ENCODE data around the gene BHLHE23. TPM values are rescaled to one million over a fixed set of nuclear protein-coding genes. Genes with fewer than 3 reads are reported as not detected.
"Not testable (repeated sequence)": the region's sequence is repeated elsewhere in the genome, so short reads cannot be mapped to it uniquely, and the experiment has no call there.

BHLHE23 gene
- total RNA-seq, 1 donor from 2014 or later = not detected

- no peak for DNase-seq (ENCODE audit: low read depth, low spot score)
- Mint-ChIP-seq H3K27me3 (ENCODE audit: low read depth) (peaks cover 19% of the 10 kb centered on the region), H3K9me3 (peaks cover 3% of the 10 kb centered on the region), H3K36me3 (ENCODE audit: low read depth) (no peaks in the 10 kb centered on the region), H3K27ac (ENCODE audit: unreplicated experiment) (no peak overlapping the region), H3K4me3 (no peak overlapping the region), H3K4me1 (peaks cover 8% of the 10 kb centered on the region)
- TF ChIP-seq, protein P1, sequence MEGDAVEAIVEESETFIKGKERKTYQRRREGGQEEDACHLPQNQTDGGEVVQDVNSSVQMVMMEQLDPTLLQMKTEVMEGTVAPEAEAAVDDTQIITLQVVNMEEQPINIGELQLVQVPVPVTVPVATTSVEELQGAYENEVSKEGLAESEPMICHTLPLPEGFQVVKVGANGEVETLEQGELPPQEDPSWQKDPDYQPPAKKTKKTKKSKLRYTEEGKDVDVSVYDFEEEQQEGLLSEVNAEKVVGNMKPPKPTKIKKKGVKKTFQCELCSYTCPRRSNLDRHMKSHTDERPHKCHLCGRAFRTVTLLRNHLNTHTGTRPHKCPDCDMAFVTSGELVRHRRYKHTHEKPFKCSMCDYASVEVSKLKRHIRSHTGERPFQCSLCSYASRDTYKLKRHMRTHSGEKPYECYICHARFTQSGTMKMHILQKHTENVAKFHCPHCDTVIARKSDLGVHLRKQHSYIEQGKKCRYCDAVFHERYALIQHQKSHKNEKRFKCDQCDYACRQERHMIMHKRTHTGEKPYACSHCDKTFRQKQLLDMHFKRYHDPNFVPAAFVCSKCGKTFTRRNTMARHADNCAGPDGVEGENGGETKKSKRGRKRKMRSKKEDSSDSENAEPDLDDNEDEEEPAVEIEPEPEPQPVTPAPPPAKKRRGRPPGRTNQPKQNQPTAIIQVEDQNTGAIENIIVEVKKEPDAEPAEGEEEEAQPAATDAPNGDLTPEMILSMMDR (conservative IDR thresholded peaks at IDR 0.05) = no peak
These were observed 35.8 kb upstream of the BHLHE23 start for GRCh38 chr20:63042448-63043071.

DNA sequence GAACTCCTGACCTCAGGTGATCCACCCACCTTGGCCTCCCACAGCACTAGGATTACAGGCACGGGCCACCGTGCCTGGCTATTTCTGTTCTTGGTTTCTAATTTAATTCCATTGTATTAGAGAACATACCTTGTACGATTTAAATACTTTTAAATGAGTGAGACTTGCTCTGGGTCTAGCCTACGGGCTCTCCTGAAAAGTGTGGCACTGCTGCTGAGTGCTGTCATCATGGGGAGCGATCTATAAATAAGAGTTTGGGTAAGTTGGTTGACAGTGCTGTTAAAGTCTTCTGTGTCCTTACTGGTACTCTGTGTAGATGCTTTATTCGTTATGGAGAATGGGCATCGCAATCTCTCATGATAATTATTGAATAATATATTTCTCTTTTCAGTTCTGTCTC, 35.0 kb upstream of the BHLHE23 start:
- no peak overlapping the region for H3K27ac Mint-ChIP-seq (ENCODE audit: unreplicated experiment)
- H3K4me3 Mint-ChIP-seq = no peak overlapping the region
- no peak for DNase-seq (ENCODE audit: low read depth, low spot score)
- H3K36me3 Mint-ChIP-seq (ENCODE audit: low read depth) = no peaks in the 10 kb centered on the region
- H3K9me3 Mint-ChIP-seq = peaks cover 3% of the 10 kb centered on the region
- H3K4me1 Mint-ChIP-seq = peaks cover 13% of the 10 kb centered on the region
- H3K27me3 Mint-ChIP-seq (ENCODE audit: low read depth) = peaks cover 20% of the 10 kb centered on the region
- TF ChIP-seq, protein P1 (conservative IDR thresholded peaks at IDR 0.05) = no peak

DNA sequence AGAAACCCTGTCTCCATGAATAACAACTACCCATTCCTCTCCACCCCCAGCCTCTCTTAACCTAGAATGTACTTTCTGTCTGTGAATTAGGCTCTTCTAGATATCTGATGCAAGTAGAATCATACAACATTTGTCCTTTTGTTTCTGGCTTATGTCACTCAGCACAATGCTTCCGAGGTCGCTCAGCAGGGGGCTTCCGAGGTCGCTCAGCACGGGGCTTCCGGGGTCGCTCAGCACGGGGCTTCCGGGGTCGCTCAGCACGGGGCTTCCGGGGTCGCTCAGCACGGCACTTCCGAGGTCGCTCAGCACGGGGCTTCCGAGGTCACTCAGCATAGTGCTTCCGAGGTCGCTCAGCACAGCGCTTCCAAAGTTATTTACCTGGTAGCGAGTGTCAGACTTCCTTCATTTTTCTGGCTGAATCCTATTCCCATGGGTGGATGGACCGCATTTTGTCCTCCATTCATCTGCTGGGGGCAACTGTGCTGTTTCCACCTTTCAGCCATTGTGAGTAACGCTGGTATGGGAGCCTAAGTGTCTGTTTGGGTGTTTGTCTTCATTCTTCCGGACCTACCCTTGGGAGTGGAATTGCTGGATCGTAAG, 31.0 kb upstream of the BHLHE23 start:
- H3K4me1 Mint-ChIP-seq = peaks cover 35% of the 10 kb centered on the region
- TF ChIP-seq, protein P1 (conservative IDR thresholded peaks at IDR 0.05) = no peak
- H3K27ac Mint-ChIP-seq (ENCODE audit: unreplicated experiment) = peak overlapping the region; percentile 15
- DNase-seq (ENCODE audit: low read depth, low spot score) = no peak
- peaks cover 25% of the 10 kb centered on the region for H3K27me3 Mint-ChIP-seq (ENCODE audit: low read depth)
- no peaks in the 10 kb centered on the region for H3K36me3 Mint-ChIP-seq (ENCODE audit: low read depth)
- no peak overlapping the region for H3K4me3 Mint-ChIP-seq
- H3K9me3 Mint-ChIP-seq = peaks cover 3% of the 10 kb centered on the region

GRCh38 chr20:63036291-63036690, 29.5 kb upstream of the BHLHE23 start:
- DNase-seq (ENCODE audit: low read depth, low spot score) = no peak
- H3K36me3 Mint-ChIP-seq (ENCODE audit: low read depth) = no peaks in the 10 kb centered on the region
- peaks cover 43% of the 10 kb centered on the region for H3K4me1 Mint-ChIP-seq
- TF ChIP-seq, protein P1 (conservative IDR thresholded peaks at IDR 0.05) = no peak
- peaks cover 3% of the 10 kb centered on the region for H3K9me3 Mint-ChIP-seq
- H3K27ac Mint-ChIP-seq (ENCODE audit: unreplicated experiment) = no peak overlapping the region
- peaks cover 28% of the 10 kb centered on the region for H3K27me3 Mint-ChIP-seq (ENCODE audit: low read depth)
- H3K4me3 Mint-ChIP-seq = no peak overlapping the region

DNA sequence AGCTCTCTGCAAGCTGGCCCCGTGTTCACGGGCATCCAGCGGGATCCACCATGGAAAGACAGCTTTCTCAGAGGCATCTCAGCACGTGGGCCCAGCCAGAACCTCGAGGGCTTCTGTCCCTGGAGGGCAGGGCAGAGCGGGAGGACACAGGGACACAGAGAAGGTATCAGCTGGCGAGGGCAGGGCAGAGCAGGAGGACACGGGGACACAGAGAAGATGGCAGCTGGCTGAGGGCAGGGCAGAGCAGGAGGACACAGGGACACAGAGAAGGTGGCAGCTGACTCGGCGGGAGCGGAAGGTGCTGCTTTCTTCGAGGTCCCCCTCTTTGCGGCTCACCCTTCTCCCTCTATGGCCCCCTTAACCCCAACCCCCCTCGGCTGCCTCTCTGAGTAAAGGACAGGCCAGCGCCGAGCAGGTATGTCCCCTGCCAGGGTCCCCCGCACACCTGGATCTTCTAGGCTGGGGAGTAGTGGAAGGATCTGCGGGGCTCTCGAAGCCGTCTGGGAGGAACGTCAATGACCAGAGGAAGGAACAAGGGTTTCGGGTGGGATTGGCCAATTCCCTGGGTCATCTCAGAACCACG, 28.9 kb upstream of the BHLHE23 start:
- TF ChIP-seq, protein P1 (conservative IDR thresholded peaks at IDR 0.05) = no peak
- H3K36me3 Mint-ChIP-seq (ENCODE audit: low read depth) = no peaks in the 10 kb centered on the region
- no peak overlapping the region for H3K4me3 Mint-ChIP-seq
- peaks cover 43% of the 10 kb centered on the region for H3K4me1 Mint-ChIP-seq
- H3K27me3 Mint-ChIP-seq (ENCODE audit: low read depth) = peaks cover 23% of the 10 kb centered on the region
- no peak for DNase-seq (ENCODE audit: low read depth, low spot score)
- H3K27ac Mint-ChIP-seq (ENCODE audit: unreplicated experiment) = no peak overlapping the region
- H3K9me3 Mint-ChIP-seq = peaks cover 3% of the 10 kb centered on the region

DNA sequence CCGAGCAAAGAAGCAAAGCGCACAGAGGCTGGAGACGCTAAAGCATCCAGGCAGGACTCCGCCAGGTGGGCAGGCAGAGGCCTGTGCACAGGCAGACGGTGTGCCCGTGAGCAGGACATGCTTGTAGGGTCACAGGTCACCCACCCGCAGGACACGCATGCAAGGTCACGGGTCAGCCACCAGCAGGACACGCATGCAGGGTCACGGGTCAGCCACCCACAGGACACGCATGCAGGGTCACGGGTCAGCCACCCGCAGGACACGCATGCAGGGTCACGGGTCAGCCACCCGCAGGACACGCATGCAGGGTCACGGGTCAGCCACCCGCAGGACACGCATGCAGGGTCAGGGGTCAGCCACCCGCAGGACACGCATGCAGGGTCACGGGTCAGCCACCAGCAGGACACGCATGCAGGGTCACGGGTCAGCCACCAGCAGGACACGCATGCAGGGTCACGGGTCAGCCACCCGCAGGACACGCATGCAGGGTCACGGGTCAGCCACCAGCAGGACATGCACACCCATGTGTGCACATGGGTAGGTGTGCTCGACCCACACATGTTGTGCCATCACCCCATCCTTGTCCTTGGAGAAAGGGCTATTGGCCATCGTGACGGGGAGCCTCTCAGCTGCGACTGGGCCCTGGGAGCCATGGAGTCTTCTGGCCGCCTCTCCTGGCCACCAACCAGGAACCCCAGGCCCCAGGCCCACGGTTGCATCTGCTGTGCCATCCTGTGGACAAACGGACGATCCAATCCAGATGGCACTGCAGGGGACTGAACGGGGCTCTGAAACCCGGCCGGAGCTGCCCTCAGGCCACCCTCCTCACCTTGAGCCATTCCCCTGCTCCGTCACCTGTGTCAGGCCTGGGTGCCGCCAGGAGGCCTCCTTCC, 28.2 kb upstream of the BHLHE23 start:
- peaks cover 16% of the 10 kb centered on the region for H3K27me3 Mint-ChIP-seq (ENCODE audit: low read depth)

More for the DNA sequence above, 28.2 kb upstream of the BHLHE23 start:
- H3K36me3 Mint-ChIP-seq (ENCODE audit: low read depth); H3K4me3 Mint-ChIP-seq; H3K9me3 Mint-ChIP-seq; DNase-seq (ENCODE audit: low read depth, low spot score): not testable (repeated sequence)
- Mint-ChIP-seq H3K4me1 (peaks cover 43% of the 10 kb centered on the region), H3K27ac (ENCODE audit: unreplicated experiment) (peak overlapping the region; percentile 24)

All from neural crest cell (in vitro differentiated cells).